HG02943 (cell line): ENCODE measurements around the gene CDKL4.
"Not testable (repeated sequence)": the region's sequence is repeated elsewhere in the genome, so short reads cannot be mapped to it uniquely, and the experiment has no call there.

Source experiments
- ATAC-seq: cut with Tn5 transposase; IDR thresholded peaks from one replicate; pipeline ENCODE4 v1.9.1; 2021; ENCODE audit warnings: mild to moderate bottlenecking, low read depth, moderate library complexity; ENCODE audit not compliant: unreplicated experiment

Gene CDKL4

DNA sequence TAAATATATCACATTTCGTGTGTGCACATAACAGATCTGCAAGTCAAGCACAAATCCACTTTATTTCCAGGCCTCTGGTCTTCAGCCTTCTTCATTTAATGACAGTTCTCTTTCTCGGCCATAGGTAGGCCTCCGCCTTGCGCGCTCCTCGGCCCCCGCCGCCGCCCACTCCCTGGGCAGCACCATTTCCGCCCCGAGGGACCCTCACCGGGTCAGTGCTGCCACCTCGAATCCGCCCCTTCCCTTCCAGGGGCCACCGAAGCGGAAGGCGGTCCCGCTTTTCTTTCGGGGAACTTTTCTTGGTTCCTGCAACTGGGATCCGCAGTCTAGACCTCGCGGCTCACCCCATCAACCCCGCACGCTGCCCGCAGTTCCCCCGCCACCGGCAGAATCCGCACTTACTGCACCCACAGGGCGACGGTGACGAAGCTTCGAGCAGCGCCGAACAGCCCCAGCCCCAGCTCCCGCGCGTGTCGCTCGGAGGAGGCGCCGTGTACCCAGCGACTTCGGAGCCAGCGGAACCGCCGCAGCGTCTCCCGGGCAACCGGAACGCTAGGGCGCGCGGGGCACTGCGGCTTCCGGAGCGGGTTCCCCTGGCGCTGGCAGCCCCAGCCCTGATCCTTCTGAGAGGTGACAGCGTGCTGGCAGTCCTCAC is at the start of gene CDKL4:
TSS of gene CDKL4 (minus strand) at position 502 of the 655 bp plus-strand sequence.
- ATAC-seq, result no peak

DNA sequence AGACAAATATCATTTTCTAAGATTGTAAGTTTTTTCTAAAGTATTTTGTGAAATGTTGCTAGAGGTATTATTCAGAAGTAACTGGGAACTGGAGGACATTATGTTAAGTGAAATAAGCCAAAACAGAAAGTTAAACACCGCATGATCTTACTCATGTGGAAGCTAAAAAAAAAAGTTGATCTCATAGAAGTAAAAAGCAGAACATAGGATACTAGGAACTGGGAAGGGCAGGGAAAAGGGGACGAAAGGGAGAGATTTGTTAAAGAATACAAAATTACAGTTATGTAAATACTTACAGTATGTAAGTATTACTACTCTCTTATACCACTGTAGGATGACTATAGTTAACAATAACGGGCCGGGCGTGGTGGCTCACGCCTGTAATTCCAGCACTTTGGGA is 46.7 kb upstream of the CDKL4 start:
- ATAC-seq, result no peak

DNA sequence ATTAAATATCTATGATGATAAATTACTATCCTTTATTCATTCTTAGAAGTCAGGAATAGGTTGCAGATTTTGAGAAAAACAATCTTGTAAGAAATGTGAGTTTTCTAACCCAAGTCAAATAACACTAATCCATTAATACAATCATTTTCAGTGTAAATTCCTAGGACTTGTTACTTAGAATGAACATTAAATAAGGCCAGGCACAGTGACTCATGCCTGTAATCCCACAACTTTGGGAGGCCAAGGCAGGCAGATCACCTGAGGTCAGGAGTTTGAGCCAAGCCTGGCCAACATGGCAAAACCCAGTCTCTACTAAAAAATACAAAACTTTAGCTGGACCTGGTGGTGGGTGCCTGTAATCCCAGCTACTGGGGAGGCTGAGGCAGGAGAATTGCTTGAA is 45.8 kb upstream of the CDKL4 start:
- ATAC-seq, result no peak

DNA sequence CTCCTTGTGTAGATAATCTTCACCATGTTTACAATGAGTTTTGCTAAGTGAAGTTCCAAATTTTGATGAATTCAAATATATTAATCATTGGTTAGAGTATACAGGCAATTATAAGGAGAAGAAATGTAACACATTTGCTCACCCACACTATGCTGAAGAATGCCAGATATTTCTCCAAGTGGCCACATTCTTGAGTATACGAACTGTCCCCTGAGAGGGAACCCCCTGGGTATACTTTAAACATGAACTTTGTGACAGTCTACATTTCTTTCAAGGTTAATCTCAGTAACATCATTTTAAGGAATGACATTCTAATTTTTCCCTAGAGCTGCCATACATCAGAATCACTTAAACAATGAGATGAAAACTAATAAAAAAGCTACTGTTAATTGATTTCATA is 39.8 kb upstream of the CDKL4 start:
- no peak for ATAC-seq

DNA sequence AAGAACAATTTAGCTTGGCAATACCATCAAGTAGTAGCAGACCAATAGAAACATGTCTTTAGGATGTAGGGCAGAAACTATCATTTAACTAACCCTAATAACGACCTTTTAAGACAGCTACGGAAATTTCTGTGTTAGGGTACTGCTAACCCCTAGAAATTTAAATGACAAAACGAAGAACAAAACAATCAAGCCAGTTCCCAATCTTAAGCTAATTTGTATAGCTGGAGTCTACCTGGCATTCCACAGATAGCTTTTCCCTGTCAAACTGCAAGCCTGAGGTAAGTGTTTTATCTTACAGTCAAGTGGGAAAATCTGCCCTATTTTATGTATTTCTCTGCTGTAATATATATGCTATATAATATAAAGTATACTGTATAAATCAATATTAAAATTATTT is 37.6 kb upstream of the CDKL4 start:
- ATAC-seq, result no peak

DNA sequence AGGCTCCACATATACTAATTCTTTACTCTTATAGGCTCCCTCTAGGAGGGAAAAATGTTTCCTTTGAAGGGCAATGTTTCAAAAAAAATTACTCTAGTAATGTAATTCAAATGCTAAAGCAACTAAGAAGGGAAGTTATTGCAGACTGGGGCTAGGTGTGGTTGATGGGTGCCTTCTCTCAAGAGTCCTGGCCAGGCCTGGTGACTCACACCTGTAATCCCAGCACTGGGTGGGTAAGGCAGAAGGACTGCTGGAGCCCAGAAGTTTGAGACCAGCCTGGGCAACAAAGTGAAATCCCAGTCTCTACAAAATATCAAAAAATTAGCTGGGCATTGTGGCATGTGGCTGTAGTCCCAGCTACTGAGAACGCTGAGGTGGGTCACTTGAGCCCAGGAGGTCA is 31.2 kb upstream of the CDKL4 start:
- ATAC-seq, result no peak

DNA sequence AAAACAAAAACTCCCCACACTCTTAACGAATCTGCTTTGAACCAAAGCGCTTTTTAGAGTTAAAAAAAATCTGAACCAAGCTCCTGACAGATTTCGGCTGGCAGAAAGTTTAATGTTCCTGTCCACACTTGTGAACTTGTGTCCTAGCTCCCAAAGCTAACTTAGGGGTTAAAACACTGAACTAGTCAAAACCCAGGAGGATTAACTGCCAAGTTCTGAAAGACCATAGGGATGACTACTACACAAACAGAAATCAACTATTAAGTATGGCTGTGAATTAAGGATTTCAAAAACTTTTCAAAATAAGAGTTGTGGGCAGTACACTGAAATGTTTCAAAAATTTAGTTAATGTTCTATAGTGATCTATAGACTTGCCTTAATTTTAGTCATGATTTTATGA is 26.2 kb upstream of the CDKL4 start:
- ATAC-seq, result no peak

DNA sequence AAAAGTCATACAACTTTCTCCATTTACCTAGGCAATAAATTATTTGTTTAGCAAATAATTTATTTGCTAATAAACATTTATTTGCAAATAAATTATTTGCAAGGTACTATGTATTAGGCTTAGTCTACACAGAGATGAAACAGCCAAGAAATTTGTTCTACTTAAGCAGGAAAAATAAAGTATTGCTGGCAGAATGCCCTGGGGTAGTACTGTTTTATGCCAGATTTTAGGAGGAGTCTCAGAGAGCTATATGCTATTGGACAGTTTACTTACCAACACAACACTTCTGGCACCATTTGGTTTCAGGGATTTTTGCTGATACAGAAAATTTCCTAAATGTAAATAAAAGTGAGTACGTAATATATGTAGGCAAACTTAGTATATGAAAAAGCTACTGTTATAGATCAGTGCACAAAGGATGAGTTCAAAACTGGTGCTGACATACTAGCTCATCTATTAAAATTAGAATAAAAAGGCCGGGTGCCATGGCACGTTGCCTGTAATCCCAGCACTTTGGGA is 23.2 kb upstream of the CDKL4 start:
- ATAC-seq, result no peak

DNA sequence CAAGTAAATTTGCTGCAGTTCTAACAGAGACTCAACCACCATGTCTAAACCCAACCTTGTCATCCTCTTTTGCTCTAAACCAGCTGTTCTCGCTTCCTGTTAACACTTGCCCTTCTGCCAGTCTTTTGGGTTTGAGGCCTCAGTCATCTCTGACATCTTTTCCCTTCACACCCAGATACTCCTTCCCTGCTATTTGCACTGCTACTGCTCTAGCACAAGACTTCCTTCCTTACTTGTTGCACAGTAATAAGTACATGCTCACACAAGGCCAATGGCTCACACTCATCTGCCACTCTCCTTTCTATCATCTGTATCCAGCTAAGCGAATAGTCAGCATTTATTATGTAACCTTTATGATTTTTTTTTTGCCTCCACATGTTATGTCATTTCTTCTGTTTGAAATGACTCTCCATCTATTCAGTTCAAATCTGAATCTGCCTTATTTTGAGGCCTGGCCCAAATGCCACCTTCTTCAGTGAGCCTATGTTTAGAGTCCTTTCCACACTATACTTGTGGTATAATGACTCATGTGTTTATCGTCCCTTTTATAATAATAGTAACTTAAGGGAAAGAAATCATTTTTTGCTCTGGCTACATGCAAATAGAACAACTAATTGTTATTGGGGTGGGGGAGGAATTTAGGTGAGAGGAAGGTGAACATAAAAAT is 22.5 kb upstream of the CDKL4 start:
- peak; percentile 69 for ATAC-seq

DNA sequence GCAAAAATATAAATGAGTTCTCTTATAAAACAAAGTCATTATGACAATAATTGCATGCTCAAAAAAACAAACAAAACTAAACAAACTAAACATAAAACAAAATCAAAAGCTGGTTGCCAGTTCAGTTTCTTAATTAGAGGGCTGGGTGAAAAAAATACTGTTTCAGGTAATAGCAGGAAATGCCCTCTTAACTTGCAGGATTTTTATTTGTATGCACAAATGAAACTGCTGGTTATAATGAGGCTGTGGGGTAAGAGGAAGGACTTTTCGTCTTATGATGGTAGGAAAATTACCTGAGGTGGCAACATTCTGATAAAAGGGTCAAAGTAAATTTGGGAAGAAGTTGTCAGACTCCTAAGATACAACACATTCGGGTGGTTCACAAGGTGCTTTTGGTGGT is 21.5 kb upstream of the CDKL4 start:
- ATAC-seq, result no peak

DNA sequence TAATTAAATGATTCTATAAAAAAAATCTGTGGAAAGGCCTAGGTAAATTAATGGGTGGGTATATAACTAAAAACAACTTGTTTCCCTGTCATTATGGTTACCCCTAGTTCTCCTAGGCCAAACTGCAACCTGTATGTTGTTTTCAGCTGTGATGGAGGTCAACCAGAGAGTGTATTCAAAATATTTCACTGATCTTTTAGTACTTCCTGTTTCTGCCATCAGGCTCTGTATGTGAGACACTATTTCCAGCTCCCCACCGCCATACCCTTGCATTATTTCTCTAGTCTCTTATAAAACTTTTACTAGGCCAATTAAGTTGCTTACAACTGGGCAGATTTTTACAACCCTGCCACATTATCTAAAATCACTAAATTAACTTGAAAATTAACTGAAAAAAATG is 21.0 kb upstream of the CDKL4 start:
- peak; percentile 52 for ATAC-seq

DNA sequence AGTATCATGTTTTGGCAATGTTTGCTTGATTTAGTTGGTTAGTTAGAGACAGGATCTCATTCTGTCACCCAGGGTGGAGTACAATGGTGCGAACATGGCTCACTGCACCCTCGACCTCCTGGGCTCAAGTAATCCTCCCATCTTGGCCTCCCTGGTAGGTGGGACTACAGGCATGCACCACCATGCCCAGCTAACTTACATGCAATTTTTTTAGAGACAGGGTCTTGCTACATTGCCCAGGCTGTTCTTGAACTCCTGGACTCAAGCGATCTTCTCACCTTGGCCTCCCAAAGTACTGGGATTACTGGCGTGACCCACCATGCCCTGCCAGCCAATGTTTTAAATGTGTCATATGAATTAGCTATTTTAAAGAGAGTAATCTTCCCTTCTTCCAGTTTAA is 16.3 kb upstream of the CDKL4 start:
- no peak for ATAC-seq

DNA sequence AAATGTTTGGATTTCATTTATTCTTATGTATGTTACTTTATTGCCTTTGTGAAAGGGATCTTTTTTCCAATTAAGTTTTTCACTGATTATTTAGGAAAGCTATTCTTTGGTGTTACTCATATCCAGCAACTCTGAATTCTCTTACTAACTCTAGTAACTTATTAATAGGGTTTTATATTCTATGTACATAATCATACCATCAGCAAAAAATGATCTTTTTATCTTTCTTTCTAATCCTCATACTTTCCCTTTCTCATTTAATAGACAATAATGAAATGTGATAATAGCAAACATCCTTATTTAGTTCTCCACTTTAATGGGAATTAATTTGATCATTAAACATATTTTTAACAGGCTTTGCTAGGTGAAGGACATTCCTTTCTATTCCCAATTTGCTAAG is 12.3 kb upstream of the CDKL4 start:
- no peak for ATAC-seq

DNA sequence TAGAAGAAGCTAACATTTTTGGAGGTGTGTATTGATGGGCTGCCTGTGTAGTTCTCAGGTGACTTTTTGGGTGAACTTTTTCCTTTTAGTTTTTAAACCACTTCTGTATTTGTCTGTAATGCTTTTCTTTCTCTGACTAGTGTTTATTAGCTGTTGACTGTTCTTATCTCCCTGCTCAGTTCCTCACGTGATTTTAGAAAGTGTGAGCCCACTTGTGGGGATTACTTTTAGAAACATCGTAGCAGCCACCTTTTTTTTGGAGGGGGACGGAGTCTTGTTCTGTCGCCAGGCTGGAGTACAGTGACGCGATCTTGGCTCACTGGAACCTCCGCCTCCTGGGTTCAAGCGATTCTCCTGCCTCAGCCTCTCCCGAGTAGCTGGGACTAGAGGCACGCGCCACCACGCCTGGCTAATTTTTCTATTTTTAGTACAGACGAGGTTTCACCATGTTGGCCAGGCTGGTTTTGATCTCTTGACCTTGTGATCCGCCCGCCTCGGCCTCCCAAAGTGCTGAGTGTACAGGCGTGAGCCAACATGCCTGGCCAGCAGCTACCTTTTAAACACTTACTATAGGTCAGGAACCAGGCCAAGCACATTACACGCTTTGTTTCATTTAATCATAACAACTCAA is 9.2 kb upstream of the CDKL4 start:
- no peak for ATAC-seq

DNA sequence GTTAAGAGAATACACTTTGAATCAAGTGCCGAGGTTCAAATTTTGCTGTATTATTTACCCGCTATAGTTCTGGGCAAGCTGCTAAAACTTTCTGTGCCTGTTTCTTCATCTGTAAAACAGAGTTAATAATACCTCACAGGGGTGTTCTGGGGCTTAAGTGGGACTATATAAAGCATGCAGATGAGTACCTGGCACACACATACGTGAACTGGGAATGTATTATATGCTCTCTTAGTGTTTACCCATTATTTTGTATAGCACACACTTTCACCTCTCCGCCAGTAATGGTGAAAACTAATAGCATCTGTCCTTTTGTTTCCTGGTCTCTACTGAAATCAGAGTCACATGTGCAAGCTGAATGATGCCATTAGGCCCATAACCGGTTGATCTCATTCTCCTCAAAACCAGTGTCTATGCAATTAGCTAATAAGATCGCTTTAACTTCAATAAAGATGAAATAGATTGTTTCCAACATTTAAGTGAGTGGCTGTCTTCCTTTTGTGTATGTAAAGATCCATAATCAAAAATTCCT is 3.8 kb upstream of the CDKL4 start:
- no peak for ATAC-seq

DNA sequence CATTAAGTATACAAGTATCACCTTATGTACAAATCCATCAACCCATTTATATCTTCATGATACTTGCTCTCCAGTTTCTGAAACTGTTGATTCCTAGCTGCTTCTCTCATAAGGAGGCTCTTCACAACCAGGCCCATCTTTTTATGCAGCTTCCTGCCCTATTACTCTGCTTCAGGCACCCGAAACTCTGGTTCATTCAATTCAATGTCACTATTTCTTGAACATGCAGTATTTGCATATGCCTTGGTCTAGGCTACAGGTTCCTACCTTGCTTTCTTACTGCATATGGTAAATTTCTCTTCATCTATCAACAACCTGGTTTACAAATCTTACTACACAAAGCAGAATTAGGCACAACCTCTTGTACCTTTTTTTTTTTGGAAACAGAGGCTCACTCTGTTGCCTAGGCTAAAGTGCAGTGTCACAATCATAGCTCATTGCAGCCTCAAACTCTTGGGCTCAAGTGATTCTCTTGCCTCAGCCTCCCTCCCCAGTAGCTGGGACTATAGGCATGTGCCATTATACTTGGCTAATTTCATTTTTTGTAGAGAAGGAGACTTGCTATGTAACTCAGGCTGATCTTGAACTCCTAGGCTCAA is 2.7 kb upstream of the CDKL4 start:
- no peak for ATAC-seq

DNA sequence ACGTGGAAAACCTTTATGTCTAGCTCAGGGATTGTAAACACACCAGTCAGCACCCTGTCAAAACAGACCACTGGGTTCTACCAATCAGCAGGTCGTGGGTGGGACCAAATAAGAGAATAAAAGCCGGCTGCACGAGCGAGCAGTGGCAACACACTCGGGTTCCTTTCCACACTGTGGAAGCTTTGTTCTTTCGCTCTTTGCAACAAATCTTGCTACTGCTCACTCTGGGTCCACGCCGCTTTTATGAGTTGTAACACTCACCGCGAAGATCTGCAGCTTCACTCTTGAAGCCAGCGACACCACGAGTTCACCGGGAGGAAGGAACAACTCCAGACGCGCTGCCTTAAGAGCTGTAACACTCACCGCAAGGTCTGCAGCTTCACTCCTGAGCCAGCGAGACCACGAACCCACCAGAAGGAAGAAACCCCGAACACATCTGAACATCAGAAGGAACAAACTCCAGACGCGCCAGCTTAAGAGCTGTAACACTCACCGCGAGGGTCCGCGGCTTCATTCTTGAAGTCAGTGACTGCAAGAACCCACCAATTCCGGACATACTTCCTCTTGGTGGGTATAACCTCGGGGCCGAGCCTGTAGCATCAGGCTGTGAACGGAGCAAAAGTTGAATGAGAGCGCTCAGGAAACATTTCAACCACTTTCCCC is 1.3 kb upstream of the CDKL4 start:
- not testable (repeated sequence) for ATAC-seq

DNA sequence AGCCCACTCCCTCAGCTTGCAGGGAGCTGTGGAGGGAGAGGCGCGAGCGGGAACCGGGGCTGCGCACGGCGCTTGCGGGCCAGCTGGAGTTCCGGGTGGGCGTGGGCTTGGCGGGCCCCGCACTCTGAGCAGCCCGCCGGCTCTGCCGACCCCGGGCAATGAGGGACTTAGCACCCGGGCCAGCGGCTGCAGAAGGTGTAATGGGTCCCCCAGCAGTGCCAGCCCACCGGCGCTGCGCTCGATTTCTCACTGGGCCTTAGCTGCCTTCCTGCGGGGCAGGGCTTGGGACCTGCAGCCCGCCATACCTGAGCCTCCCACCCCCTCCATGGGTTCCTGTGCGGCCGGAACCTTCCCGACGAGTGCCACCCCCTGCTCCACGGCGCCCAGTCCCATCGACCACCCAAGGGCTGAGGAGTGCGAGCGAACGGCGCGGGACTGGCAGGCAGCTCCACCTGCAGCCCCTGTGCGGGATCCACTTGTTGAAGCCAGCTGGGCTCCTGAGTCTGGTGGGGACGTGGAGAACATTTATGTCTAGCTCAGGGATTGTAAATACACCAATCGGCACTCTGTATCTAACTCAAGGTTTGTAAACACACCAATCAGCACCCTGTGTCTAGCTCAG is 582 bp upstream of the CDKL4 start:
- ATAC-seq, result not testable (repeated sequence)

DNA sequence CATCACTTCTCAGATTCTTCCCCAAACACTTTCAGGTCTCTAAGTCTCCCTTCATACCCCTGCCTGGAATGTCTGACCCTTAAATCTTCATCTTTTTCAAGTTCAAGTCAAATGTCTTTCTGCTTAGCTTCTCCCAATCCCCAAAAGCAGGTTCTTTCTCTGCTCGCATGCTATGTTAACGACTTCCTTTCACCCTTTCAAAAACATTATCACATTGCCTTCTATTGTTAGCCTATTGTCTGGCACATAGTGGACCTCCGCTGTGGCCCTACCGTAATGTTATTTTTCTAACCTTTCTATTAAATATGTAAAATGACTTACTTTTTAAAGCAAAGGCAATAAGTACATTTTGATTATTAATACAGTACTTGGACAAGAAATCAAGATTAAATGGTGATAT is 2.2 kb downstream of the CDKL4 start:
- ATAC-seq, result no peak

DNA sequence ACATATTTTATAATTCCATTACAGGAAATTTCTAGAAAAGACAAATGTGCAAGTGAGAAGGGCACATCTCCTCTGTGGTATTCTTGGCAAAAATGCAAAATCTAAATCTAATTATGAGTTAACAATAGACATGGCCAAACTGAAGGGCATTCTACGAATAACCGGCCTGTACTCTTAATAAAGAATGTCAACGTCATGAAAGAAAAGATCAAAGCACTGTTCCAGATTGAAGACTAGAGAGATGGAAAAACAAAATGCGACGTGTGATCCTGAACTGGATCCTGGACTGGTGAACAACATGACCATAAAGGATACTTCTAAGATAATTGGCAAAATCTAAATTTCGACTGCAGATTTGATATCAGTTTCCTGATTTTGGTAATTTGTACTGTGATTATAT is 3.0 kb downstream of the CDKL4 start:
- no peak for ATAC-seq
